HG02852 (cell line): Measurements from ENCODE around the gene H2AZ1.
"Not testable (repeated sequence)": the region's sequence is repeated elsewhere in the genome, so short reads cannot be mapped to it uniquely, and the experiment has no call there.

Experiments
- ATAC-seq: cut with Tn5 transposase; IDR thresholded peaks from one replicate; pipeline ENCODE4 v1.9.1; 2021; ENCODE audit warnings: mild to moderate bottlenecking, moderate library complexity; ENCODE audit not compliant: unreplicated experiment

Gene H2AZ1

GRCh38 chr4:99949999-99950912 is at the start of gene H2AZ1:
TSS of gene H2AZ1 (minus strand) at chr4:99950275. CDS start at chr4:99950170, 105 bp downstream.
- peak; percentile 58 for ATAC-seq

- peak; percentile 76 for ATAC-seq
Measured at GRCh38 chr4:99998062-99998867, 48.2 kb upstream of the H2AZ1 start.

GRCh38 chr4:99991741-99992140 is 41.7 kb upstream of the H2AZ1 start:
- ATAC-seq: no peak

GRCh38 chr4:99987681-99988080 is 37.6 kb upstream of the H2AZ1 start:
- ATAC-seq: no peak

GRCh38 chr4:99986792-99987191 is 36.7 kb upstream of the H2AZ1 start:
- peak; percentile 68 for ATAC-seq

GRCh38 chr4:99983289-99983943 is 33.3 kb upstream of the H2AZ1 start:
- ATAC-seq: peak; percentile 64

GRCh38 chr4:99979872-99980271 is 29.8 kb upstream of the H2AZ1 start:
- ATAC-seq: no peak

- ATAC-seq: no peak
Measured at GRCh38 chr4:99971453-99972111, 21.5 kb upstream of the H2AZ1 start.

- ATAC-seq: no peak
Measured at GRCh38 chr4:99968330-99968729, 18.3 kb upstream of the H2AZ1 start.

- ATAC-seq: no peak
Measured at GRCh38 chr4:99966692-99967091, 16.6 kb upstream of the H2AZ1 start.

GRCh38 chr4:99965674-99966350 is 15.7 kb upstream of the H2AZ1 start:
- ATAC-seq: no peak

- ATAC-seq: no peak
Measured at GRCh38 chr4:99965173-99965572, 15.1 kb upstream of the H2AZ1 start.

GRCh38 chr4:99961711-99962110 is 11.6 kb upstream of the H2AZ1 start:
- ATAC-seq: no peak

GRCh38 chr4:99960648-99961047 is 10.6 kb upstream of the H2AZ1 start:
- ATAC-seq: no peak

- not testable (repeated sequence) for ATAC-seq
Measured at GRCh38 chr4:99958207-99958606, 8.1 kb upstream of the H2AZ1 start.

- no peak for ATAC-seq
Measured at GRCh38 chr4:99950913-99951254, 809 bp upstream of the H2AZ1 start.

GRCh38 chr4:99949034-99949998 is 759 bp downstream of the H2AZ1 start:
- ATAC-seq: peak; percentile 25

- ATAC-seq: no peak
Measured at GRCh38 chr4:99947608-99948007, 2.5 kb downstream of the H2AZ1 start.

- no peak for ATAC-seq
Measured at GRCh38 chr4:99947190-99947578, 2.9 kb downstream of the H2AZ1 start.
